Stimulated activated effector memory CD8-positive, alpha-beta T cell treated with anti-CD3 and anti-CD28 coated beads, Interleukin-12 subunit alpha, Interleukin-12 subunit beta, amount 100 ng/mL, for 72 hours (primary cell): ENCODE data around the gene GNAZ.

Experiments
- ATAC-seq: fragments of 150-1000 bp; cut with Tn5 transposase; 2 replicates; pipeline ENCODE4 v1.10.0; 2021
- DNase-seq, 2 donors: peaks; one replicate each; pipeline ENCODE4 v3.0.0; 2021 to 2022; ENCODE audit warnings: low spot score in 2 of 2
- H3K27ac Mint-ChIP-seq: one replicate; pipeline ENCODE4 v1.8.0; 2022; ENCODE audit warnings: mild to moderate bottlenecking, mixed read lengths
- H3K36me3 Mint-ChIP-seq: one replicate; pipeline ENCODE4 v1.8.0; 2022; ENCODE audit warnings: mild to moderate bottlenecking, mixed read lengths
- H3K4me1 Mint-ChIP-seq: one replicate; pipeline ENCODE4 v1.8.0; 2022; ENCODE audit warnings: mixed read lengths
- H3K4me3 Mint-ChIP-seq: one replicate; pipeline ENCODE4 v1.8.0; 2022; ENCODE audit warnings: mild to moderate bottlenecking, mixed read lengths
- H3K9me3 Mint-ChIP-seq: one replicate; pipeline ENCODE4 v1.8.0; 2022; ENCODE audit warnings: mixed read lengths

The GNAZ gene

DNA sequence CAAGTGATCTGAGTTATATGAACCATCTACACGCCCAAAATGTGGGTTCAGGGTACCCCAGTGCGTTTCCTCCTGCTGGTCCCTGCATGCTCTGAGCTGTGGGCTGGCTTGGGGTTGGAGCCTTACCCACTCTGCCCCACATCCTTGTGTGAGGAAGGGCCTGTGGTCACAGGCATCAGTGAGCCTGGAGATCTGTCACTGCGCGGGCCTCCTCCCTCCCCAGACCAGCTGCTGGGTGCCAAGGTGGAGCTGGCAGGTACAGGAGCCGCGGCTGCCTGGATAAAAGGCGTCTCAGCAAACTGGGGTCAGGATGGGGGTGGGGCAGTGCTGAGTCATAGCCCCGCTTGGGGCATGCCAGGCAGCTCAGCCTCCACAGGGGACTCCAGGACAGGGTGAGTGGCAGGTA is 17.9 kb downstream of the GNAZ start:
- H3K4me3 Mint-ChIP-seq, result no peak overlapping the region
- DNase-seq, result no peak
- H3K9me3 Mint-ChIP-seq, result no peaks in the 10 kb centered on the region
- ATAC-seq, result peak; percentile 53
- no peak overlapping the region for H3K27ac Mint-ChIP-seq
- peaks cover 25% of the 10 kb centered on the region for H3K4me1 Mint-ChIP-seq
- no peaks in the 10 kb centered on the region for H3K36me3 Mint-ChIP-seq

GRCh38 chr22:23089010-23089409 is 18.7 kb downstream of the GNAZ start:
- no peaks in the 10 kb centered on the region for H3K36me3 Mint-ChIP-seq
- H3K27ac Mint-ChIP-seq, result no peak overlapping the region

GRCh38 chr22:23089633-23090456 is 19.5 kb downstream of the GNAZ start:
- DNase-seq, result no peak
- Mint-ChIP-seq H3K27ac (no peak overlapping the region), H3K9me3 (no peaks in the 10 kb centered on the region), H3K36me3 (no peaks in the 10 kb centered on the region), H3K4me1 (peaks cover 25% of the 10 kb centered on the region), H3K4me3 (no peak overlapping the region)
- ATAC-seq, result no peak

More at GRCh38 chr22:23089010-23089409, 18.7 kb downstream of the GNAZ start:
- Mint-ChIP-seq H3K4me1 (peaks cover 25% of the 10 kb centered on the region), H3K9me3 (no peaks in the 10 kb centered on the region), H3K4me3 (no peak overlapping the region)
- no peak for DNase-seq
- ATAC-seq, result no peak

- Mint-ChIP-seq H3K4me1 (peaks cover 25% of the 10 kb centered on the region), H3K4me3 (no peak overlapping the region), H3K36me3 (no peaks in the 10 kb centered on the region), H3K9me3 (no peaks in the 10 kb centered on the region), H3K27ac (no peak overlapping the region)
- DNase-seq (no peak), ATAC-seq (no peak)
Measured at GRCh38 chr22:23090457-23090835, 20.1 kb downstream of the GNAZ start.

GRCh38 chr22:23091760-23092159 is 21.4 kb downstream of the GNAZ start:
- no peaks in the 10 kb centered on the region for H3K36me3 Mint-ChIP-seq

DNA sequence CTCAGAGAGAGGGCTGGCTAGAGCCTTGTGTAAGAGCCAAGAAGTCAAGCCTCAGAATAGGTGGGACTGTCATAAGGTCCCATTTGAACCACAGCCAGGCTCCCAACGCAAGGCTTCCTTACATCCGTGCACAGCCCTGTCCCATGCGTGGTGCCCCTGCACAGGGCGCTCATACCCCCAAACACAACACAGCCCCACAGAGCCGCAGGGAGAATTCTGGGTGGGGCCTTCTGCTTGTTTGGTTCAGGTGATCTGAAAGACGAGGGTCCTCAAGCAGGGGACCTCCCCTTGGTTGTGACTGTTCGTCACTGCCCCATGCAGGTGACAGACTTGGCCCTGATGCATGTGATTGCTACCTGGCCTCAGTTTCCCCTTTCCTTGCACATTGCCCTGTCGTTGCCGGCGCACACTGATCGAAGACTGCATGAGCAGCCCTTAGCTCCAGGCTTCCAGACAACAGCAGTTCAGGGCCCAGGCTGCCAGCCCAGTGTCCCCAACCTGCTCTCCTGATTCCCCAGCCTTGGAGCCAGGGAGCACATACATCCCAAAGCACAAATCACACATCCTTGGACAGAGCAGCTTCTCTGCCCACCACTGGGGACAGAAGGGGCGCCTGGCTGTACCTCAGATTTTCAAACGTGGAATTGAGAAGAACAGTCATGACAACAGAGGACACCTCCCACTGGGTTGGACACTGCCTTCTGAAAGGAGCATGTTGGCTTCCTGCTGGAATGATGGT is 22.1 kb downstream of the GNAZ start:
- no peak overlapping the region for H3K4me3 Mint-ChIP-seq
- H3K36me3 Mint-ChIP-seq, result no peaks in the 10 kb centered on the region
- no peak for DNase-seq
- ATAC-seq, result no peak
- H3K27ac Mint-ChIP-seq, result no peak overlapping the region
- peaks cover 22% of the 10 kb centered on the region for H3K4me1 Mint-ChIP-seq
- no peaks in the 10 kb centered on the region for H3K9me3 Mint-ChIP-seq

More at GRCh38 chr22:23091760-23092159, 21.4 kb downstream of the GNAZ start:
- DNase-seq (no peak), ATAC-seq (no peak)
- no peak overlapping the region for H3K4me3 Mint-ChIP-seq
- no peak overlapping the region for H3K27ac Mint-ChIP-seq
- peaks cover 25% of the 10 kb centered on the region for H3K4me1 Mint-ChIP-seq
- H3K9me3 Mint-ChIP-seq, result no peaks in the 10 kb centered on the region

- Mint-ChIP-seq H3K36me3 (no peaks in the 10 kb centered on the region), H3K27ac (no peak overlapping the region), H3K9me3 (no peaks in the 10 kb centered on the region), H3K4me1 (peaks cover 14% of the 10 kb centered on the region), H3K4me3 (no peak overlapping the region)
- ATAC-seq (no peak), DNase-seq (no peak)
Measured at GRCh38 chr22:23093051-23093788, 22.9 kb downstream of the GNAZ start.

DNA sequence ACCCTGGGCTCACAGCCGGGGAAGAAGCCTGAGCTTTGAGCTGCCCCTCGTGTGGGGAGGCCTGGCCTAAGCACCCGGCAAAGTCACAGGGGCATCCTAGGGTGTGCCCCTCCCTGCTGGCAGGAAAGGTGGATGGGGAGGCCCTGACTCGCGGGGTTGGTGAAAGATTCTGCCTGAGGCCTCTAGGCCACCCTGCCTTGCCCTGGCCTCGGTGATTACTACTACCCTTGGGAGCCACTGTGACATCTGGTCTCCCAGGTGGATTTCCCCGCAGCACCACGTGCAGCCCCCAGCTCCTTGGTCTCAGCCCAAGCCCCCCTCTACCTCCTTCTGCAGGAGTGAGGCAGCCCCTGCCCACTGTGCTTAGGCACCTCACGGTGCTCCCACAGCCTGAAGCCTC is 23.9 kb downstream of the GNAZ start:
- DNase-seq (no peak), ATAC-seq (no peak)
- Mint-ChIP-seq H3K27ac (no peak overlapping the region), H3K4me3 (no peak overlapping the region), H3K4me1 (peaks cover 3% of the 10 kb centered on the region), H3K9me3 (no peaks in the 10 kb centered on the region), H3K36me3 (no peaks in the 10 kb centered on the region)

GRCh38 chr22:23094695-23095681 is 24.7 kb downstream of the GNAZ start:
- H3K27ac Mint-ChIP-seq, result no peak overlapping the region
- no peak overlapping the region for H3K4me3 Mint-ChIP-seq
- no peak for ATAC-seq
- no peaks in the 10 kb centered on the region for H3K4me1 Mint-ChIP-seq
- no peaks in the 10 kb centered on the region for H3K36me3 Mint-ChIP-seq
- no peaks in the 10 kb centered on the region for H3K9me3 Mint-ChIP-seq
- no peak for DNase-seq

DNA sequence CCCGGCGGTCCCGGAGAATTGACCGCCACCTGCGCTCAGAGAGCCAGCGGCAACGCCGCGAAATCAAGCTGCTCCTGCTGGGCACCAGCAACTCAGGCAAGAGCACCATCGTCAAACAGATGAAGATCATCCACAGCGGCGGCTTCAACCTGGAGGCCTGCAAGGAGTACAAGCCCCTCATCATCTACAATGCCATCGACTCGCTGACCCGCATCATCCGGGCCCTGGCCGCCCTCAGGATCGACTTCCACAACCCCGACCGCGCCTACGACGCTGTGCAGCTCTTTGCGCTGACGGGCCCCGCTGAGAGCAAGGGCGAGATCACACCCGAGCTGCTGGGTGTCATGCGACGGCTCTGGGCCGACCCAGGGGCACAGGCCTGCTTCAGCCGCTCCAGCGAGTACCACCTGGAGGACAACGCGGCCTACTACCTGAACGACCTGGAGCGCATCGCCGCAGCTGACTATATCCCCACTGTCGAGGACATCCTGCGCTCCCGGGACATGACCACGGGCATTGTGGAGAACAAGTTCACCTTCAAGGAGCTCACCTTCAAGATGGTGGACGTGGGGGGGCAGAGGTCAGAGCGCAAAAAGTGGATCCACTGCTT is 25.5 kb downstream of the GNAZ start:
- Mint-ChIP-seq H3K27ac (no peak overlapping the region), H3K36me3 (no peaks in the 10 kb centered on the region), H3K9me3 (no peaks in the 10 kb centered on the region), H3K4me1 (no peaks in the 10 kb centered on the region), H3K4me3 (no peak overlapping the region)
- DNase-seq, result no peak
- no peak for ATAC-seq

DNA sequence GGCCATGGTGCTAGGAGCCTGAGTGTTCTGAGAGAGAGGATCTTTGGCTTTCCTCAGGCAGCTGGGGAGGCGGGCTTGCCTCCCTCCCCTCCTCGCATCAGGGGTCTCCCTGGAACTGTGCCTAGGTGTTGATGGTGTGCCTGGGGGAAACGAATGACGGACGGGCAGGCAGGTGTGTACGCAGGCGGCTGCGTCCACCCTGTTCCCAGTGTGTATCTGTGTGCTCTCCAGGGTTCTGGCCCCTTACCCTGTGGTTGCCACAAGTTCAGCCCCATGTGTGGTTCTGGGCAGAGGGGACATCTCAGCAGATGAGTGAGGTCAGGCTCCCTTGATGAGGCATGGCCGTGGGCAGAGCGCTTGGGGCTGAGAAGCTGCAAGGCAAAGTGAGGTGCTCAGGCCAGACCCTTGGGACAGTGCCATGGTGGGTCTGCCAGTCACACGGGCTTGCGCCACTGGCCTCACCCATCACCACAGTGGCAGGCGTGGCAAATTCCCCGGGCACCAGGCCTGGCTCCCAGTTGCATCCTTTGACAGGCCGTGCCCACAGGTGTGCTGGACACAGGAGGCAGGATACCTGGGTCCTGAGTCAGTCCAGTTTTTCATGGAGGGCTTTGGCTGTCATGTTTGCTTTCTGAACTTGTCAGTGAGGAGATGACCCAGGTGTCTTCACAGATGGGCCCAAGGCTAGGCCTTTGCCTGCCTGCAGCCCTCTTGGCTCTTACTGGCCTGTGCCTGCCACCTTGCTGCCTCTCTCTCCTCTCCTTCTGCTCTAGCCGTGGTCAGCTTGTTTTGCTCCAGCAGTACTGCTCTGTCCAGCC is 27.3 kb downstream of the GNAZ start:
- H3K27ac Mint-ChIP-seq, result no peak overlapping the region
- no peak overlapping the region for H3K4me3 Mint-ChIP-seq
- no peak for DNase-seq
- H3K4me1 Mint-ChIP-seq, result no peaks in the 10 kb centered on the region
- no peaks in the 10 kb centered on the region for H3K9me3 Mint-ChIP-seq
- no peaks in the 10 kb centered on the region for H3K36me3 Mint-ChIP-seq
- no peak for ATAC-seq

GRCh38 chr22:23098230-23098705 is 27.9 kb downstream of the GNAZ start:
- DNase-seq (no peak), ATAC-seq (no peak)
- H3K27ac Mint-ChIP-seq, result no peak overlapping the region
- H3K36me3 Mint-ChIP-seq, result no peaks in the 10 kb centered on the region
- H3K4me1 Mint-ChIP-seq, result no peaks in the 10 kb centered on the region
- no peaks in the 10 kb centered on the region for H3K9me3 Mint-ChIP-seq
- H3K4me3 Mint-ChIP-seq, result no peak overlapping the region

DNA sequence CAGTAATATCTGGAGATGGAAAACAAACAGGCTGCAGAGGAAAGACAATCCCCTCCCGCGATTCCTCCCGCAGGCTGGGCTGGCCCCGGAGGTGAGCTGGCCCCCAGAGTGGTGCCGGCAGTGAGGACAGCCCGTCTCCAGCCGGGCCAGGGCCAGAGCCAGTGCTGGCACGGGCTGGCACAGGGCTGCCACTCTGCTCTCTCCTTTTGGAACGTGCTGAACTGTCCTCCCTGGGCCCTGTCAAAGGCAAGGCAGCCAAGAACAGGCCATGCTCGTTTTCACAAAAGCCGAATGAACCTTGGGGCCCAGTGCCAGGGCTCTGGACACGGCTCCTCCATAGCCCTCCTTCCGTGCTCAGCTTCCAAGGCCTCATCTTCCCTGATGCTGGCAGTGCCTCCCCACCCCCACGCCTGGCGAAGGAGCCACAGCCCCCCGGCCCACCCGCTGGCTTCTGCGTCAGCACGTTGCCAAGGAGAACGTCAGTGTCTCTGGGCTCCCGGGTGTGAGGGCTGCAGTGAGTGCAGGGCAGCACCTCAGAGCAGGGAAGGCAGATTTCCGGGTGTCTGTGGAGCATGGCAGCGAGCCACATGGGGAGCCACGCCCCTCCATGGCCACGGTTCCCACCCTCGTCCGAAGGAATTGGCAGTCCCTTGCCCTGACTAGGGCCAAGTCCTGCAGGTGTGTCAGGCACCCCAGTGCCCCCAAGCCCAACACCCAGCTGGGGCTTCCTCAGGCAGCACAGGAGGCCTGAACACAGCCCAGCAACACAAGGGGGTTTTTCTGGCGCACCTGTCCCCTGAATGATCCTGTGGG is 28.6 kb downstream of the GNAZ start:
- Mint-ChIP-seq H3K4me3 (no peak overlapping the region), H3K4me1 (no peaks in the 10 kb centered on the region), H3K9me3 (no peaks in the 10 kb centered on the region), H3K36me3 (no peaks in the 10 kb centered on the region), H3K27ac (no peak overlapping the region)
- DNase-seq (no peak), ATAC-seq (no peak)
